ACC112 (cell line): ENCODE results near the gene BORCS8.
"Not testable (repeated sequence)": the region's sequence is repeated elsewhere in the genome, so short reads cannot be mapped to it uniquely, and the experiment has no call there.

ENCODE experiments used
- H2AFZ ChIP-seq: fragments of 200-600 bp; sonication (generic); one replicate; pipeline ENCODE4 v1.6.0; 2017; ENCODE audit warnings: antibody characterized with exemption, low read length; ENCODE audit not compliant: unreplicated experiment
- H3K27ac ChIP-seq: fragments of 200-600 bp; sonication (generic); 2 replicates; pipeline ENCODE4 v1.5.1; 2014; ENCODE audit warnings: low read depth, mild to moderate bottlenecking, antibody characterized with exemption, low read length, moderate library complexity
- H3K27me3 ChIP-seq: fragments of 200-600 bp; sonication (generic); 2 replicates; pipeline ENCODE4 v1.6.1; 2014; ENCODE audit warnings: mild to moderate bottlenecking, antibody characterized with exemption, low read length, moderate library complexity, mixed read lengths; ENCODE audit not compliant: insufficient read depth
- H3K36me3 ChIP-seq: fragments of 200-600 bp; sonication (generic); 2 replicates; pipeline ENCODE4 v1.6.1; 2016; ENCODE audit warnings: mild to moderate bottlenecking, antibody characterized with exemption, low read length, moderate library complexity, mixed read lengths; ENCODE audit not compliant: insufficient read depth
- H3K4me1 ChIP-seq: fragments of 200-600 bp; sonication (generic); one replicate; pipeline ENCODE4 v1.6.1; 2016; ENCODE audit warnings: low read length, mixed read lengths; ENCODE audit not compliant: insufficient read depth, unreplicated experiment, control insufficient read depth
- H3K4me3 ChIP-seq: fragments of 200-600 bp; sonication (generic); 2 replicates; pipeline ENCODE4 v1.5.1; 2014; ENCODE audit warnings: mild to moderate bottlenecking, low read depth, low read length
- H3K79me2 ChIP-seq: fragments of 200-600 bp; sonication (generic); one replicate; pipeline ENCODE4 v1.6.0; 2016; ENCODE audit warnings: low read length; ENCODE audit not compliant: control insufficient read depth, unreplicated experiment, insufficient read depth

BORCS8 gene

GRCh38 chr19:19226663-19227062 lies 34.7 kb upstream of the BORCS8 start:
- Histone ChIP-seq H3K4me3 (no peak overlapping the region), H3K27me3 (peaks cover 8% of the 10 kb centered on the region), H3K4me1 (no peaks in the 10 kb centered on the region), H2AFZ (no peak overlapping the region), H3K79me2 (no peaks in the 10 kb centered on the region), H3K27ac (no peak overlapping the region), H3K36me3 (no peaks in the 10 kb centered on the region)

GRCh38 chr19:19226204-19226603 lies 34.3 kb upstream of the BORCS8 start:
- Histone ChIP-seq H3K36me3 (no peaks in the 10 kb centered on the region), H3K27me3 (peaks cover 8% of the 10 kb centered on the region)

DNA sequence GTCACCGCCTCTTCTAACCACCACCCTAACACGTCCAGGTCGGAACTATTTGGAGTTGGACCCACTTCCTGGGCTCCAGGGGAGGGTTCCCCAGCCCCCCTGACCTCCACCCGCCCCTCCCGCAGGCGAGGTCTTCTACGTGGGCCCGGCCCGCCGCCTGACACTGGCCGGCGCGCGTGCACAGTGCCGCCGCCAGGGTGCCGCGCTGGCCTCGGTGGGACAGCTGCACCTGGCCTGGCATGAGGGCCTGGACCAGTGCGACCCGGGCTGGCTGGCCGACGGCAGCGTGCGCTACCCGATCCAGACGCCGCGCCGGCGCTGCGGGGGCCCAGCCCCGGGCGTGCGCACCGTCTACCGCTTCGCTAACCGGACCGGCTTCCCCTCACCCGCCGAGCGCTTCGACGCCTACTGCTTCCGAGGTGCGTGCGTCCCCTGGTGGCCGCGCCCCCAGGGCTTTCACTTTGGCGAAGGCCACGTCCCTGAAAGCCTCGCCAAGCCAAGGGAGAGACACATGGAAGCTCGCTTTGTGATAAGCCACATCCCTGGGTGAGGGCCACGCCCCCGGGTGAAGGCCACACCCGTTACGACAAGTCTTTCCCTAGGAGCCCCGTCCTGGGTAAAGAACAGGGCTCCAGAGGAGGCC lies 33.0 kb upstream of the BORCS8 start:
- Histone ChIP-seq H2AFZ (peak overlapping the region; percentile 68), H3K27me3 (peaks cover 8% of the 10 kb centered on the region), H3K79me2 (no peaks in the 10 kb centered on the region), H3K4me3 (peak overlapping the region; percentile 70), H3K27ac (no peak overlapping the region), H3K36me3 (no peaks in the 10 kb centered on the region), H3K4me1 (no peaks in the 10 kb centered on the region)

More at GRCh38 chr19:19226204-19226603, 34.3 kb upstream of the BORCS8 start:
- Histone ChIP-seq H3K79me2 (no peaks in the 10 kb centered on the region), H3K4me3 (no peak overlapping the region), H2AFZ (no peak overlapping the region), H3K4me1 (no peaks in the 10 kb centered on the region), H3K27ac (no peak overlapping the region)

- Histone ChIP-seq H3K27ac (no peak overlapping the region), H3K27me3 (peaks cover 8% of the 10 kb centered on the region), H3K79me2 (no peaks in the 10 kb centered on the region), H3K4me1 (no peaks in the 10 kb centered on the region), H3K36me3 (no peaks in the 10 kb centered on the region), H3K4me3 (peak overlapping the region; percentile 70), H2AFZ (peak overlapping the region; percentile 68)
These were observed 32.3 kb upstream of the BORCS8 start for GRCh38 chr19:19224150-19224851.

GRCh38 chr19:19223636-19224035 lies 31.7 kb upstream of the BORCS8 start:
- Histone ChIP-seq H3K4me3 (no peak overlapping the region), H2AFZ (no peak overlapping the region), H3K4me1 (no peaks in the 10 kb centered on the region), H3K36me3 (no peaks in the 10 kb centered on the region), H3K27me3 (peaks cover 8% of the 10 kb centered on the region), H3K79me2 (no peaks in the 10 kb centered on the region), H3K27ac (no peak overlapping the region)

- H3K27me3 ChIP-seq: peaks cover 8% of the 10 kb centered on the region
- no peaks in the 10 kb centered on the region for H3K4me1 ChIP-seq
- H3K36me3 ChIP-seq: no peaks in the 10 kb centered on the region
- no peak overlapping the region for H2AFZ ChIP-seq
- H3K4me3 ChIP-seq: no peak overlapping the region
- no peaks in the 10 kb centered on the region for H3K79me2 ChIP-seq
- no peak overlapping the region for H3K27ac ChIP-seq
These were observed 31.1 kb upstream of the BORCS8 start for GRCh38 chr19:19223060-19223459.

- H3K4me3 ChIP-seq, H3K79me2 ChIP-seq, H2AFZ ChIP-seq, H3K4me1 ChIP-seq, H3K27me3 ChIP-seq, H3K27ac ChIP-seq, H3K36me3 ChIP-seq: not testable (repeated sequence)
These were observed 29.0 kb upstream of the BORCS8 start for GRCh38 chr19:19221000-19221399.

- H3K27me3 ChIP-seq: peaks cover 8% of the 10 kb centered on the region
- H3K4me1 ChIP-seq: no peaks in the 10 kb centered on the region
- no peaks in the 10 kb centered on the region for H3K36me3 ChIP-seq
- no peak overlapping the region for H3K4me3 ChIP-seq
- H3K27ac ChIP-seq: no peak overlapping the region
- H3K79me2 ChIP-seq: no peaks in the 10 kb centered on the region
- no peak overlapping the region for H2AFZ ChIP-seq
These were observed 27.0 kb upstream of the BORCS8 start for GRCh38 chr19:19218911-19219310.

- Histone ChIP-seq H3K79me2 (no peaks in the 10 kb centered on the region), H3K36me3 (no peaks in the 10 kb centered on the region), H2AFZ (no peak overlapping the region), H3K27me3 (peaks cover 24% of the 10 kb centered on the region), H3K4me1 (no peaks in the 10 kb centered on the region), H3K4me3 (no peak overlapping the region), H3K27ac (no peak overlapping the region)
These were observed 25.1 kb upstream of the BORCS8 start for GRCh38 chr19:19217099-19217498.

DNA sequence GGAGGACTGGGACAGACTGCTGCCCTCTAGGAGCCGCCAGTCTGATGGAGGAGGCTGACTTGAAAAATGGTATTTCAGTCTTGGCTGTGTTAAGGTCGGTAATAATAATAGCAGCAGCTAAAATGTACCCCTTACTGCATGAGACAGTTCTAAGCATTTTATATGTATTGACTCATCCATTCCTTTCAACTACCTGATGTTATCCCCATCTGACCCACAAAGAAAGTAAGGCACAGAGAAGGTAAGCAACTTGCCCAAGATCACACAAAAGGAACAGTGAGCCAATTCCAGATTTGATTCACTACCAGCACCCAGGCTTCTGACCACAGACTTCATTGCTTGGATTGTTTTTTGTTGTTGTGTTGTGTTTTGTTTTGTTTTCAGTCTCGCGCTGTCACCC lies 23.8 kb upstream of the BORCS8 start:
- no peaks in the 10 kb centered on the region for H3K36me3 ChIP-seq
- peaks cover 35% of the 10 kb centered on the region for H3K27me3 ChIP-seq
- H3K4me1 ChIP-seq: no peaks in the 10 kb centered on the region
- H3K79me2 ChIP-seq: no peaks in the 10 kb centered on the region
- H3K27ac ChIP-seq: no peak overlapping the region
- no peak overlapping the region for H3K4me3 ChIP-seq
- no peak overlapping the region for H2AFZ ChIP-seq

DNA sequence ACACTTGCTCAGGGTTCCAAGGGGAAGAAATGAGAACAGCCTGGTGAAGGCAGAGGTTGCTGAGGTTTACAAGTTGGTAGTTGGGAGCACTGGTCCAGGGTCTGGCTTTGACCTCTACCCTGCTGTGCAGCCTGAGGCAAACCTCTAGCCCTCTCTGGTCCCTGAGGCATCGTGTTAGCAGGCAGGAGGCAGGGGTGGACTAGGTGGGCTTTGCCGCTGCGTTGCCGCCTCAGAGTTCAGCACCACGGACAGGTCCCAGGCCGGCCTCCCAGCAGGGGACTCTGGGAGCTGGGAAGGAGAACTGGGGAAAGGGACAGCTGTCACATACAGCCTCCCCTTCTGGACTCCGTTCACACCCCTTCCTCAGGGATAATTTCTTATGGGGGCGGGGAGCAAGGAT lies 22.9 kb upstream of the BORCS8 start:
- Histone ChIP-seq H2AFZ (no peak overlapping the region), H3K4me3 (no peak overlapping the region), H3K27ac (no peak overlapping the region), H3K27me3 (peaks cover 35% of the 10 kb centered on the region), H3K79me2 (no peaks in the 10 kb centered on the region), H3K4me1 (no peaks in the 10 kb centered on the region), H3K36me3 (no peaks in the 10 kb centered on the region)
